CD4-positive, alpha-beta T cell treated with Interleukin-1 beta for 1 hour (primary cell): ENCODE measurements around the gene SUCLG2.

Source experiments
- DNase-seq, 2 donors: peaks; one replicate each; pipeline ENCODE4 v3.0.0-alpha.2; 2020 to 2022

The SUCLG2 gene

GRCh38 chr3:67437789-67438188 lies 216.6 kb downstream of the SUCLG2 start:
- DNase-seq = no peak

- DNase-seq = no peak
Measured at GRCh38 chr3:67437090-67437489, 217.3 kb downstream of the SUCLG2 start.

GRCh38 chr3:67433109-67433508 lies 221.3 kb downstream of the SUCLG2 start:
- no peak for DNase-seq

GRCh38 chr3:67431887-67432286 lies 222.5 kb downstream of the SUCLG2 start:
- DNase-seq = no peak

- DNase-seq = no peak
Measured at GRCh38 chr3:67423722-67424121, 230.7 kb downstream of the SUCLG2 start.

GRCh38 chr3:67421912-67422311 lies 232.5 kb downstream of the SUCLG2 start:
- DNase-seq = no peak

- no peak for DNase-seq
Measured at GRCh38 chr3:67419779-67420178, 234.6 kb downstream of the SUCLG2 start.

GRCh38 chr3:67419218-67419529 lies 235.2 kb downstream of the SUCLG2 start:
- no peak for DNase-seq

- no peak for DNase-seq
Measured at GRCh38 chr3:67418426-67419217, 235.8 kb downstream of the SUCLG2 start.

GRCh38 chr3:67416703-67417102 lies 237.7 kb downstream of the SUCLG2 start:
- no peak for DNase-seq

- DNase-seq = no peak
Measured at GRCh38 chr3:67415511-67415910, 238.9 kb downstream of the SUCLG2 start.

GRCh38 chr3:67414740-67415139 lies 239.7 kb downstream of the SUCLG2 start:
- no peak for DNase-seq

GRCh38 chr3:67405193-67405592 lies 249.2 kb downstream of the SUCLG2 start:
- DNase-seq = no peak

- no peak for DNase-seq
Measured at GRCh38 chr3:67402873-67403272, 251.5 kb downstream of the SUCLG2 start.

- DNase-seq = no peak
Measured at GRCh38 chr3:67401921-67402320, 252.5 kb downstream of the SUCLG2 start.

GRCh38 chr3:67400476-67400875 lies 253.9 kb downstream of the SUCLG2 start:
- DNase-seq = no peak

GRCh38 chr3:67389176-67389575 lies 265.2 kb downstream of the SUCLG2 start:
- DNase-seq = no peak

- DNase-seq = no peak
Measured at GRCh38 chr3:67388738-67389137, 265.7 kb downstream of the SUCLG2 start.

- no peak for DNase-seq
Measured at GRCh38 chr3:67386451-67386850, 268.0 kb downstream of the SUCLG2 start.

GRCh38 chr3:67384760-67385397 lies 269.5 kb downstream of the SUCLG2 start:
- peak; percentile 13 to 33 for DNase-seq

GRCh38 chr3:67384016-67384415 lies 270.4 kb downstream of the SUCLG2 start:
- DNase-seq = no peak

GRCh38 chr3:67383379-67383778 lies 271.0 kb downstream of the SUCLG2 start:
- DNase-seq = no peak

GRCh38 chr3:67382536-67382935 lies 271.9 kb downstream of the SUCLG2 start:
- DNase-seq = no peak

- DNase-seq = peak in 1 of 2 donors; percentile 30
Measured at GRCh38 chr3:67381667-67382272, 272.6 kb downstream of the SUCLG2 start.
